Stimulated activated CD8-positive, alpha-beta memory T cell treated with anti-CD3 and anti-CD28 coated beads, Interleukin-15, amount 100 ng/mL, for 1 hour (primary cell): ENCODE results near the gene TMED8.
"Not testable (repeated sequence)": the region's sequence is repeated elsewhere in the genome, so short reads cannot be mapped to it uniquely, and the experiment has no call there.

Source experiments
- DNase-seq: peaks from one replicate; pipeline ENCODE4 v3.0.0-alpha.2; 2020; ENCODE audit warnings: low read depth

TMED8 gene

GRCh38 chr14:77376771-77377501, at the start of gene TMED8, which contains the start of gene SAMD15:
Gene TMED8 (minus strand): TSS chr14:77377094. CDS start chr14:77377053, 41 bp downstream.
Gene SAMD15 (plus strand): TSS chr14:77377379. CDS start chr14:77377419, 40 bp downstream.
- peak; percentile 54 for DNase-seq

GRCh38 chr14:77426396-77426795, 49.5 kb upstream of the TMED8 start:
- no peak for DNase-seq

DNA sequence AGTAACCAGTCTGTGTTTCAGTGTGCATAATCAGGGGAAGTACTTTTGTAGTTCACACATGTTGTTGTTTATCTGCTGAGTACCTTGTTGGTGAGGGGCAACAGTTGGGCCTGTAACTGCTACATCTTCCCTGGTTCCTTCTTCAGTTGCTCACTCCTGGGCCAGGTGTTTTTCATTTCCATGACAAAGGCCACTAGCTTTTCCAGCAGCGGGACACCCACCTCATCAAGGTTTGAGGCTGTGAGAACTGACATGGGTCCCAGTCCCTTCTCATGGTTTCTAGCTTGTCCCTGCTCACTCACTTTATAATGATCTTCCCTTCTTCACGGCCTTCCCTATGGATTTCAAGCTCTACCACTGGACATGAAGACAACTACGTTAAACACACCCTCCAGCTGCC, 48.0 kb upstream of the TMED8 start:
- no peak for DNase-seq

DNA sequence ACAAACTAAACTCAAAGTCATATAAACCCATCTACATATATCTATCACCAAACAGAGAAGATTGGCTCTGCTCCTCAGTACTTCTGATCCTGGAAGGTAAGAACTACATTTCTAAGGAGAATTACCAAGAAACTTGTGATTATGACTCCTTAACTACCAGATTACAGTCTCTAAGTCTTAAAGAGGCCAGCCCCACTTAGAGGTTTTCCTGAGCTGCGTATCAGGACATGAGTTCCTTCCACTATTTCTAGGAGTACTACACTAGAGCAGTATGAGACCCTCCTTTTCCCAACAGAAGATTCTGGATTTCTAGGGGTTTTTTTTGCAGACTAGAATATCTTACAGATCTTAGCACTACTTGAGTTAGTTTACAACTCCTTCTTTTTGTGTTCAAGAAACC, 46.5 kb upstream of the TMED8 start, which contains the start of gene NOXRED1:
Gene NOXRED1 (minus strand): TSS at position 101 of the 400 bp plus-strand sequence. CDS start 634 bp downstream, outside the sequence.
- DNase-seq, result no peak

DNA sequence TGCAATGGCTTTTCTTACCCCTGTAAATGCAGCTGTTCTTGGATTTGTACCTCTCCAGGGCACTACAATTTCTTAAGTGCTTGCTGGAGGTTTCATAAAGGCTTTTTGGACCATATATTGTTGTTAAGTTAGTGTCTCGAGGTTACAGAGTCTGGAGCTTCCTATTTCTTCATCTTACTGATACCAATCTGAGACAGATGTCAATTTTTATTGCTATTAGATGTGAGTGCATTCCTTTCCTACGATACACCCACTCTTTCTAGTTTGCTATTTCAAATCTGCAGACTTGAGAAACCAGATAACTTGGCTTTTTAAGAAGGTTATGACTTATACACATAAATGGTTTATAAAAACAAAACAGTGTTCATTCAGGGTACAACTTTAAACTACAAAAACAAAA, 44.3 kb upstream of the TMED8 start:
- no peak for DNase-seq

DNA sequence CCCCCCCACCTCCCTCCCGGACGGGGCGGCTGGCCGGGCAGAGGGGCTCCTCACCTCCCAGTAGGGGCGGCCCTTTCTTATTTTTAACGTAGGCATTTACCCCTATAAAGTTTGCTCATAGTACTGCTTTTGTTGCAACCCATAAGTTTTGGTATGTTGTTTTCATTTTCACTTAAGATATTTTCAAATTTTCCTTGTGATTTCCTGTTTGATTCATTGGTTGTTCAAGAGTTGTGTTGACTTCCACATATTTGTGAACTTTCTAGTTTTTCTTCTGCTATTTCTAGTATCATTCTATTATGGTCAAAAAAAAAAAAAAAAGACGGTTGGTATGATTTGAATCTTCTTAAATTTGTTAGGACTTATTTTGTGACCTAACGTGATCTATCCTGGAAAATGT, 39.9 kb upstream of the TMED8 start:
- DNase-seq, result no peak

GRCh38 chr14:77416098-77416497, 39.2 kb upstream of the TMED8 start:
- DNase-seq, result not testable (repeated sequence)

DNA sequence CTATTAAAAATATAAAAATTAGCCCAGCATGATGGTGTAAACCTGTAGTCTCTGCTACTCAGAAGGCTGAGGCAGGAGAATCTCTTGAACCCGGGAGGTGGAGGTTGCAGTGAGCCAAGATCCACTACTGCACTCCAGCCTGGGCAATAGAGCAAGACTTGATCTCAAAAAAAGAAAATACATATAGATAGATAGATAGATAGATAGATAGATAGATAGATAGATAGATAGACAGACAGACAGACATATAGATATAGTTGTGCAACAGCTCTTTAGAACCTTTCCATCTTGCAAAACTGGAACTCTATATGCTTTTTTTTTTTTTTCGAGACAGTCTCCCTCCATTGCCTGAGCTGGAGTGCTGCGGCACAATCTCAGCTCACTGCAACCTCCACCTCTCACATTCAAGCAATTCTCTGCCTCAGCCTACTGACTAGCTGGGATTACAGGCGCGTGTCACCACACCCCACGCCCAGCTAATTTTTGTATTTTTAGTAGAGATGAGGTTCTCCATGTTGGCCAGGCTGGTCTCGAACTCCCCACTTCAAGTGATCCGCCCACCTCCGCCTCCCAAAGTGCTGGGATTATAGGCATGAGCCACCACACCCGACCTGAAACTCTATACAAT, 38.6 kb upstream of the TMED8 start:
- not testable (repeated sequence) for DNase-seq

- DNase-seq, result no peak
Measured at GRCh38 chr14:77409131-77409533, 32.2 kb upstream of the TMED8 start.

DNA sequence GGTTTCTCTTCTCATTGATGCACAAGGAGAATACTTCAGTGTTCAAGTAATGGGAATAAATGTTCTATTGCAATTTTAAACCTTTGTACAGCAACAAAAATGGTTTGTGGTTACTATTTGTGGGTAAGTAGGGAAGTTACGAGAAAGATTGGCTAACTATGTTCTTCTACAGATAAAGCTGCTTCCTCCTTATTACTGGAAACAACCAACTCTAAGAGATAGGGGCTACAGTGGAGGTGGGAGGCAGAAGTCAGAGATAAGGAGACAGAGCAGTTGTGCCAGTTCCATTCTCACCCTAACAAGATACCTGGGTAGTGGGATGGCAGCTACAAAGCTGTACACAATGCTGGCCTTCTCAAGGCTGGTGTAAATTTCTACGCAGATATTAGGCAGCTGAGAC, 30.3 kb upstream of the TMED8 start:
- no peak for DNase-seq

- no peak for DNase-seq
Measured at GRCh38 chr14:77406718-77407117, 29.8 kb upstream of the TMED8 start.

DNA sequence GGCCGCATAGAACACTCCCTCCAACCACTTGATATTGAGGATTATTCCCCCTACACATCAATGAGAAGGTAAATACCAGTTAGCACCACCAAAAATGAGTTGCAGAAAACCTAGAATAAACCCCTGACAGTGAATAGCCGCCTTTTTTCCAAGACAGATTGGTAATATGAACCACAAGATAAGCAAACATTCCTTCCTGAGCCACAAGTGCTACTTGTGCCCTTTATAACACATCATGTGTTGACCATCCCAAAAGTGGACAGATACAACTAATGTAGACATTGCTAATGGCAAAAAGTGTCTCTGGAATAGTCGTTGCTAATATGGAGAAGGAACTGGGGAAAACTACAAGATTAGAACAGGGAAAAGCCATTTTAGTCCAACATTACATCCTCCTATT, 29.2 kb upstream of the TMED8 start:
- DNase-seq, result no peak

GRCh38 chr14:77403768-77404167, 26.9 kb upstream of the TMED8 start:
- DNase-seq, result no peak

DNA sequence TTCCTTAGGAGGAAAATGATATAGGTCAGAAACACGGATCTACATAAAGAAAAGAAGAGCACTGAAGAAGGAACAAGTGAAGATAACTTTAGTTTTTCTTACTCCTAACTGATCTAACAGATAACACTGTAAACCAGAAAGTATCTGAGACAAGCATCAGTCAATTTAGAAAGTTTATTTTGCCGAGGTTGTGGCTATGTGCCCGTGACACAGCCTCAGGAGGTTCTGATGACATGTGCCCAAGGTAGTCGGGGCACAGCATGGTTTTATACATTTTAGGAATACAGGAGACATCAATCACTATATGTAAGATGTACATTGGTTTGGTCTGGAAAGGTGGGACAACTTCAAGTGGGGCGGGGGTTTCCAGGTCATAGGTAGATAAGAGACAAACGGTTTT, 23.3 kb upstream of the TMED8 start:
- no peak for DNase-seq

GRCh38 chr14:77390188-77390587, 13.3 kb upstream of the TMED8 start:
- DNase-seq, result no peak

DNA sequence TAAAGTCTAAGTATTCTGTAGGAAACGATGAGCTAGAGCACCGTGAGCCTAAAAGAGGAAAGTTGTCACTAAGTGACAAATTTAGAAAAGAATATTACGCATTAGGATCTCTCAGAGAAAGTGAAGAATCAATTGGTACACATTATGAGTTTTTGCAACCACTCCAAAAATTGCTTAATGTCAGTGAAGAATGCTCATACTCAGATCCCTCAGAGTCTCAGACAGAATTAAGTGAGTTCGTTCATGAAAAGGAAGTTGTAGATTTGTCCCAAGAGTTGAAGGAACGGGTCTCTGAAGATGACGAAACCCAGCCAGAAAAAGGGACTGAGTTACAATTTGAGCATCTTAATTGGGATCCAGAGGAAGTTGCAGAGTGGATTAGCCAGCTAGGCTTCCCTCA, 1.8 kb upstream of the TMED8 start:
- DNase-seq, result no peak

- DNase-seq, result no peak
Measured at GRCh38 chr14:77377502-77377844, 579 bp upstream of the TMED8 start.

- no peak for DNase-seq
Measured at GRCh38 chr14:77375973-77376770, 722 bp downstream of the TMED8 start.

DNA sequence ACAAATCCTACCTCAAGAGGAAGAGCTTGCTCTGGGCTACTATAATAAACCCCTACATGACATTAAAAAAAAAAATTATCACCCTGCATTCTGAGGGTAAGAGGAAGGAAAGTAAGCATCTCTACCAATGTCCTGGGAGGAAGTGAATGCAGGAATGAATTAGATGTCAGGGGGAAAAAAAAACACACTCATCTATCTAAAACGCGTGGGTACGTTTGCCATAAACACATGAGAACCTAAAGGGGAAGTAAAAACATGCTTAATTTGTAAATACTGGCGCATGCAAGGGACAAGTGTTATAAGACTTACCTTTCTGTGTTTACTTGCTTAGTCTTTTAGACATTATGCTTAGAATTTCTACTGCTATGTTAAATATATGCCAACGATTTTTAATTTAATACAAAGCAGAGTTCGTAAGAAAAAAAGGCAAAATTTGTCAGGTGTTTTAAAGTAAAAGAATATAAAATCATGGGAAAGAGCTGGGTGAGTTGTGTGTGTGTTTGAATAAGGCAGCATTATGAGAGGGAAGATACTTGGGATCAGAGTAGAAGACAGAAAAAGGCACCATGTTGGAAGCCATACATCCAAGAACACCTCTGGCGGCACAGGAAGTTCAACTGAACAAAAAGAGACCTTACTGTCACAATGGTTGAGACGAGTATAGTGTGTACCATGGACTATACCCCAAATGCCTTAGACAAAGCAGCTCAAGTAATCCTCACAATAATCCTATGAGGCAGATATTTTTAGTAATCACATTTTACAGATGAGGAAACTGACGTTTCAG, 1.5 kb downstream of the TMED8 start:
- no peak for DNase-seq

DNA sequence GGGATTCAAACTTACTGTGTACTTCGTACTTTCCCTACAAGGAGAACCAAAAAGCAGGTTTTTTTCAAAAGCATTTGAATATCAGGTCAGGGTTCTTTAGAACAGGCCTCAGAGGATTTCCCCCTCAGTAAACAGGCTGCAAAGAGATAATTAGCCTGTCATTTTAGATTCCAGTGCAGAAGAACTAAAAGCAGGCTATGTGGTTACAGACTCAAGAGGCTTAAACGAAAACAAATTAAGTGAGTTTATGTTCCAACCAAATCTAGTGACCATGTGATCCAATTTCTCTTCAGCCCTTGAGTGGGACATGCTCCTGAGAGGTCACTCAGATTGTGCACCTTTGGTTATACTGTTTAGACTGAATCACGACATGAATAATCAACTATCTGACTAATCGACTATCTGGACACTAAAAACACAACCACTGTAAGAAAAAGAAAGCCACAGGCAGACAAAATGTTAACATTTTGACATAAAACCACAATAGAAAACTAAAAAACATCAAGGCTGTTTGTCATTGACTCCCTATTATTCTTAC, 4.5 kb downstream of the TMED8 start:
- DNase-seq, result no peak

GRCh38 chr14:77369285-77369684, 7.6 kb downstream of the TMED8 start:
- DNase-seq, result no peak

GRCh38 chr14:77364146-77364545, 12.7 kb downstream of the TMED8 start:
- no peak for DNase-seq
